K562 (cell line): ENCODE results near the gene EIF4G1. TPM values are rescaled to one million over a fixed set of nuclear protein-coding genes. Genes with fewer than 3 reads are reported as not detected.

Experiments used
- ATF6 ChIP-seq: sonication (generic); formaldehyde crosslinking; IDR thresholded peaks from 2 replicates; pipeline ENCODE4 v1.4.0; 2020; ENCODE audit warnings: mild to moderate bottlenecking, missing genetic modification reagents
- CREM ChIP-seq: IDR thresholded peaks from 2 replicates; pipeline ENCODE4 v1.6.1; 2014; ENCODE audit warnings: antibody characterized with exemption, low read depth
- GABPB1 ChIP-seq: sonication (generic); formaldehyde crosslinking; IDR thresholded peaks from 2 replicates; pipeline ENCODE4 v1.8.0; 2022; ENCODE audit warnings: mild to moderate bottlenecking, missing genetic modification reagents
- KAT7 ChIP-seq: sonication (generic); formaldehyde crosslinking; IDR thresholded peaks from 2 replicates; pipeline ENCODE4 v1.8.0; 2022; ENCODE audit warnings: missing genetic modification reagents, mild to moderate bottlenecking, borderline replicate concordance
- KHSRP ChIP-seq: fragments of 450-650 bp; IDR thresholded peaks from 2 replicates; pipeline ENCODE4 v1.6.1; 2017
- NCOA2 ChIP-seq, 2 experiments: fragments of 450-650 bp; IDR thresholded peaks; 2 replicates each; pipeline ENCODE4 v1.6.1; 2018; ENCODE audit warnings: mild to moderate bottlenecking in 2 of 2, moderate library complexity in 1 of 2; ENCODE audit not compliant: partially characterized antibody in 2 of 2
- NEUROD1 ChIP-seq: fragments of 150-350 bp; IDR thresholded peaks from 2 replicates; pipeline ENCODE4 v1.6.1; 2014; ENCODE audit warnings: borderline replicate concordance, low read length, low read depth; ENCODE audit not compliant: partially characterized antibody
- PHF20 ChIP-seq: fragments of 450-650 bp; IDR thresholded peaks from 2 replicates; pipeline ENCODE4 v1.6.1; 2018; ENCODE audit not compliant: partially characterized antibody
- RNF219 ChIP-seq: fragments of 250-450 bp; sonication (Bioruptor Pico); IDR thresholded peaks from 2 replicates; pipeline ENCODE4 v1.5.0; 2022; ENCODE audit warnings: mild to moderate bottlenecking
- SMARCA4 ChIP-seq: fragments of 450-650 bp; IDR thresholded peaks from 2 replicates; pipeline ENCODE4 v1.6.1; 2016
- SNRNP70 ChIP-seq: fragments of 200-400 bp; formaldehyde crosslinking; optimal IDR thresholded peaks from 2 replicates; pipeline ENCODE3; 2017; ENCODE audit warnings: low read depth, low read length
- ZBED1 ChIP-seq: IDR thresholded peaks from 2 replicates; pipeline ENCODE4 v1.6.1; 2014
- ZFP91 ChIP-seq: sonication (generic); formaldehyde crosslinking; IDR thresholded peaks from 2 replicates; pipeline ENCODE4 v1.8.0; 2022; ENCODE audit warnings: mild to moderate bottlenecking, missing genetic modification reagents
- ZNF347 ChIP-seq: fragments of 450-650 bp; formaldehyde crosslinking; IDR thresholded peaks from 2 replicates; pipeline ENCODE4 v1.4.0; 2020; ENCODE audit warnings: low read depth, mild to moderate bottlenecking, moderate library complexity
- ZNF75A ChIP-seq: fragments of 450-650 bp; formaldehyde crosslinking; IDR thresholded peaks from 2 replicates; pipeline ENCODE4 v1.4.0; 2020; ENCODE audit warnings: mild to moderate bottlenecking
- polyA plus RNA-seq, 8 experiments: library from polyadenylated mRNA; depleted of rRNA in 4 of 8; stranded (reverse) in 5 of 8; unstranded in 3 of 8; fragments of >200 nt; fragmentation: Nextera tagmentation in 2 of 8; fragmentation: Illumina TruSeq in 1 of 8; extraction: Ambion mirVana in 2 of 8; extraction: Trizol in 1 of 8; gene quantifications; 2 replicates each; pipeline versions ENCODE4 v1.2.1 to v1.2.3, GENCODE V29; 2011 to 2014; ENCODE audit warnings: inconsistent platforms in 1 of 8, missing spikeins in 1 of 8
- total RNA-seq, 7 experiments: library from RNA; depleted of rRNA in 6 of 7; stranded (reverse); fragments of >200 nt in 6 of 7; fragmentation: Illumina TruSeq in 2 of 7; extraction: Trizol in 2 of 7; gene quantifications; 2 replicates each; pipeline versions ENCODE4 v1.2.1 to v1.2.3, GENCODE V29; 2011 to 2021; ENCODE audit warnings: low replicate concordance in 1 of 7
- TF ChIP-seq, protein P1 (sequence below): fragments of 450-650 bp; conservative IDR thresholded peaks from 2 replicates; pipeline ENCODE4 v1.6.1; 2016; ENCODE audit warnings: missing genetic modification characterization, low read depth, mild to moderate bottlenecking, control low read depth, missing compliant biosample characterization
- TF ChIP-seq, protein P2 (sequence below): fragments of 450-650 bp; IDR thresholded peaks from 2 replicates; pipeline ENCODE4 v1.6.1; 2016; ENCODE audit warnings: mild to moderate bottlenecking
- TF ChIP-seq, protein P3 (sequence below): IDR thresholded peaks from 3 replicates; pipeline ENCODE4 v1.6.1; 2011; ENCODE audit warnings: borderline replicate concordance, mild to moderate bottlenecking; ENCODE audit not compliant: insufficient read length, insufficient read depth

EIF4G1 gene
- total and polyA plus RNA-seq, 9 of the 15 experiments (the other 6 are each of a cell fraction or from before 2014, with no cell fraction given), result 4.6 to 505 (median 155) TPM

DNA sequence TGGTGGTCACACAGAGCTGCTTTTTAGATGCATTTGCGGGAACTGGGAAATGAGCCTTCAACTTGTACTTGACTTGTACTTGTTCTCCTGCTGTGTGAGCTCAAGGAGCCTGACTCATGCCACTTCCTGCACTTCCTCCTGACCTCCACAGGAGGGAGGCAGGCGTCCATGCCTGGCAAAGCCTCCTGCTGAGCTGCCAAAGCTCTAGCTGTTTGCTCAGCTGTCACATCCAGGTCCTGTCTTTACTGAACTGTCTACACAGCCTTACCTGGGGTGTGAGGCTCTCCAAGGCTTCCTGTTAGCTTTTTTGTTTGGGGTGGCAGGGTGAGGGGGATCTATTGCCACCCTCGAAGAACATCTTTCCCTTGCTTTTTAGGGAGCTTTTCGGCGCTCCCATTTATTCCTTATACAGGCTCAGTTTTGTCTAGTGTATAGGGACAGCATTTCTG lies 57.2 kb downstream of the EIF4G1 start (continued):
- no peak for TF ChIP-seq ZFP91 (CRISPR knock-in tag)
- TF ChIP-seq CREM, result 0 out of 2 replicates have a peak, but pooled peaks have one; percentile 9
- TF ChIP-seq, protein P1, sequence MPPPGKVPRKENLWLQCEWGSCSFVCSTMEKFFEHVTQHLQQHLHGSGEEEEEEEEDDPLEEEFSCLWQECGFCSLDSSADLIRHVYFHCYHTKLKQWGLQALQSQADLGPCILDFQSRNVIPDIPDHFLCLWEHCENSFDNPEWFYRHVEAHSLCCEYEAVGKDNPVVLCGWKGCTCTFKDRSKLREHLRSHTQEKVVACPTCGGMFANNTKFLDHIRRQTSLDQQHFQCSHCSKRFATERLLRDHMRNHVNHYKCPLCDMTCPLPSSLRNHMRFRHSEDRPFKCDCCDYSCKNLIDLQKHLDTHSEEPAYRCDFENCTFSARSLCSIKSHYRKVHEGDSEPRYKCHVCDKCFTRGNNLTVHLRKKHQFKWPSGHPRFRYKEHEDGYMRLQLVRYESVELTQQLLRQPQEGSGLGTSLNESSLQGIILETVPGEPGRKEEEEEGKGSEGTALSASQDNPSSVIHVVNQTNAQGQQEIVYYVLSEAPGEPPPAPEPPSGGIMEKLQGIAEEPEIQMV (tag), result no peak
- no peak for TF ChIP-seq NCOA2 (IDR thresholded peaks at IDR 0.05; ENCODE audit: partially characterized antibody in 2 of 2)
- TF ChIP-seq NEUROD1, result no peak
- TF ChIP-seq, protein P2, sequence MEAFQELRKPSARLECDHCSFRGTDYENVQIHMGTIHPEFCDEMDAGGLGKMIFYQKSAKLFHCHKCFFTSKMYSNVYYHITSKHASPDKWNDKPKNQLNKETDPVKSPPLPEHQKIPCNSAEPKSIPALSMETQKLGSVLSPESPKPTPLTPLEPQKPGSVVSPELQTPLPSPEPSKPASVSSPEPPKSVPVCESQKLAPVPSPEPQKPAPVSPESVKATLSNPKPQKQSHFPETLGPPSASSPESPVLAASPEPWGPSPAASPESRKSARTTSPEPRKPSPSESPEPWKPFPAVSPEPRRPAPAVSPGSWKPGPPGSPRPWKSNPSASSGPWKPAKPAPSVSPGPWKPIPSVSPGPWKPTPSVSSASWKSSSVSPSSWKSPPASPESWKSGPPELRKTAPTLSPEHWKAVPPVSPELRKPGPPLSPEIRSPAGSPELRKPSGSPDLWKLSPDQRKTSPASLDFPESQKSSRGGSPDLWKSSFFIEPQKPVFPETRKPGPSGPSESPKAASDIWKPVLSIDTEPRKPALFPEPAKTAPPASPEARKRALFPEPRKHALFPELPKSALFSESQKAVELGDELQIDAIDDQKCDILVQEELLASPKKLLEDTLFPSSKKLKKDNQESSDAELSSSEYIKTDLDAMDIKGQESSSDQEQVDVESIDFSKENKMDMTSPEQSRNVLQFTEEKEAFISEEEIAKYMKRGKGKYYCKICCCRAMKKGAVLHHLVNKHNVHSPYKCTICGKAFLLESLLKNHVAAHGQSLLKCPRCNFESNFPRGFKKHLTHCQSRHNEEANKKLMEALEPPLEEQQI, result no peak
- TF ChIP-seq ZBED1, result no peak
- no peak for TF ChIP-seq ZNF75A (CRISPR knock-in tag)
- no peak for TF ChIP-seq RNF219 (CRISPR knock-in tag)
- TF ChIP-seq ZNF347 (CRISPR knock-in tag), result no peak
- TF ChIP-seq PHF20, result no peak
- no peak for TF ChIP-seq KHSRP
- TF ChIP-seq SNRNP70, result no peak
- no peak for TF ChIP-seq KAT7
- no peak for TF ChIP-seq SMARCA4
- no peak for TF ChIP-seq ATF6 (CRISPR knock-in tag)
- TF ChIP-seq GABPB1, result peak; percentile 33; the same call in 1 of the 2 replicates
- TF ChIP-seq, protein P3, sequence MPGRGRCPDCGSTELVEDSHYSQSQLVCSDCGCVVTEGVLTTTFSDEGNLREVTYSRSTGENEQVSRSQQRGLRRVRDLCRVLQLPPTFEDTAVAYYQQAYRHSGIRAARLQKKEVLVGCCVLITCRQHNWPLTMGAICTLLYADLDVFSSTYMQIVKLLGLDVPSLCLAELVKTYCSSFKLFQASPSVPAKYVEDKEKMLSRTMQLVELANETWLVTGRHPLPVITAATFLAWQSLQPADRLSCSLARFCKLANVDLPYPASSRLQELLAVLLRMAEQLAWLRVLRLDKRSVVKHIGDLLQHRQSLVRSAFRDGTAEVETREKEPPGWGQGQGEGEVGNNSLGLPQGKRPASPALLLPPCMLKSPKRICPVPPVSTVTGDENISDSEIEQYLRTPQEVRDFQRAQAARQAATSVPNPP, result no peak
